WTC11 (cell line): ENCODE data around the gene SMARCD3.

Experiments
- ZNF138 ChIP-seq: sonication (generic); formaldehyde crosslinking; conservative IDR thresholded peaks from 2 replicates; pipeline ENCODE4 v1.8.1; 2022; ENCODE audit warnings: mild to moderate bottlenecking, moderate library complexity, missing genetic modification reagents
- TF ChIP-seq, protein P1 (sequence below): fragments of 200-600 bp; IDR thresholded peaks from 2 replicates; pipeline ENCODE4 v1.8.0; 2022; ENCODE audit warnings: antibody characterized with exemption

DNA sequence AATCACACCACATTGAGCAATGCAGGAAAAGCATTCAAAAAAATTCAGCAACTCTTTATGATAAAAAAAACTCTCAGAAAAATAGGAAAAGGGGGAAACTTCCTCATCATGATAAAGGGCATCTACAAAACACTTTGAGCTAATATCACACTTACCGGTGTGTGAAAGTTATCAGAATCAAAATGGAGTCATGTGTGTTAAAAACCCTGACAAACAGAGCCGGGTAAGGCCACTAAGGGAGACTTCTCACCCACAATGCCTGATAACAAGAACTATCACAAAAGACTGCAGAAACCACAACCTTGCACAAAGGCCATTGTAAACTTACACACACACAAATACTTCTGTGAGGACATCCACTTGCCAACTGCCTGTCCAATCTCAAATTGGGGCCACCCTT, 34.8 kb upstream of the SMARCD3 start:
- TF ChIP-seq, protein P1, sequence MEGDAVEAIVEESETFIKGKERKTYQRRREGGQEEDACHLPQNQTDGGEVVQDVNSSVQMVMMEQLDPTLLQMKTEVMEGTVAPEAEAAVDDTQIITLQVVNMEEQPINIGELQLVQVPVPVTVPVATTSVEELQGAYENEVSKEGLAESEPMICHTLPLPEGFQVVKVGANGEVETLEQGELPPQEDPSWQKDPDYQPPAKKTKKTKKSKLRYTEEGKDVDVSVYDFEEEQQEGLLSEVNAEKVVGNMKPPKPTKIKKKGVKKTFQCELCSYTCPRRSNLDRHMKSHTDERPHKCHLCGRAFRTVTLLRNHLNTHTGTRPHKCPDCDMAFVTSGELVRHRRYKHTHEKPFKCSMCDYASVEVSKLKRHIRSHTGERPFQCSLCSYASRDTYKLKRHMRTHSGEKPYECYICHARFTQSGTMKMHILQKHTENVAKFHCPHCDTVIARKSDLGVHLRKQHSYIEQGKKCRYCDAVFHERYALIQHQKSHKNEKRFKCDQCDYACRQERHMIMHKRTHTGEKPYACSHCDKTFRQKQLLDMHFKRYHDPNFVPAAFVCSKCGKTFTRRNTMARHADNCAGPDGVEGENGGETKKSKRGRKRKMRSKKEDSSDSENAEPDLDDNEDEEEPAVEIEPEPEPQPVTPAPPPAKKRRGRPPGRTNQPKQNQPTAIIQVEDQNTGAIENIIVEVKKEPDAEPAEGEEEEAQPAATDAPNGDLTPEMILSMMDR: no peak
- TF ChIP-seq ZNF138 (CRISPR knock-in tag): no peak
